Measurements from ENCODE around the gene DGKI. TPM values are rescaled to one million over a fixed set of nuclear protein-coding genes. Genes with fewer than 3 reads are reported as not detected.
"Not testable (repeated sequence)": the region's sequence is repeated elsewhere in the genome, so short reads cannot be mapped to it uniquely, and the experiment has no call there.

DGKI gene
- total RNA-seq, 1 donor from 2014 or later, result 10.1 TPM

DNA sequence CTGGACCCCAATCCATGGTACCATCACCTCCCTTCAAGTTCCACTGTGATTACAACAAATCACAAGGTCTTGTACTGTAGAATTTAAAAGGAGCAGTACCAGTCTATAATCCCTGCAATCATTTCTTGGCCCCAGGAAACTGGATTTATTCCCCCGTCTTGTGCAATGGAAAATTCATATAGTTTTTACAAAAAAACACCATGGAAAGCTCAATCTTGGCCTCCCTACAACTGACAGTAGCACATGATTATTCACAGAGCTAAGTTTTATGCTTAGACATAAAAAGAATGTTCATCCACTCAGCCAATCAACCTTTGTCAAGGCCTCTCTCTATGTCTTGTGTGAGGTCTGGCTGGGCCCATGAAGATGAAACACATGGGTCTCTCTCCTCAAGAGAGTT lies 10.2 kb downstream of the DGKI start:
- no peak for DNase-seq (ENCODE audit: low spot score)

DNA sequence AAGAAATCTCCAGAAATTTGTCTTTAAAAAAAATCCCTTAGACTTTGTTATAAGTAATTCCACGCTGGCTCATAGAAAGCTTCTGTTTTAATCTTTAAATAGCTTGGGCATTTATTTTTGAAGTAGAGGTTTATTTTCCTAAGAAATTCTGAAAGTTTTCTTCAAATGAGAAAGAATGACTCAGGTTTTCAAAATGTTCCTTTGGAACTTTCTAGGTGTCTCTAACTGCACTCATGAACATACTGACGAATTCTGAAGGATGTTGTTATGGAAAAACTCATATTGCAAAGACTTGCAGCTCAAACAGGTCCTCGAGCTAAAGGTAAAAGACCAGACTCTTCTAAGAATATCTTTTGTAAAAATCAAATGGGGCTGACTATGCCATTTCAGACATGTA lies 10.7 kb downstream of the DGKI start:
- no peak for DNase-seq (ENCODE audit: low spot score)

DNA sequence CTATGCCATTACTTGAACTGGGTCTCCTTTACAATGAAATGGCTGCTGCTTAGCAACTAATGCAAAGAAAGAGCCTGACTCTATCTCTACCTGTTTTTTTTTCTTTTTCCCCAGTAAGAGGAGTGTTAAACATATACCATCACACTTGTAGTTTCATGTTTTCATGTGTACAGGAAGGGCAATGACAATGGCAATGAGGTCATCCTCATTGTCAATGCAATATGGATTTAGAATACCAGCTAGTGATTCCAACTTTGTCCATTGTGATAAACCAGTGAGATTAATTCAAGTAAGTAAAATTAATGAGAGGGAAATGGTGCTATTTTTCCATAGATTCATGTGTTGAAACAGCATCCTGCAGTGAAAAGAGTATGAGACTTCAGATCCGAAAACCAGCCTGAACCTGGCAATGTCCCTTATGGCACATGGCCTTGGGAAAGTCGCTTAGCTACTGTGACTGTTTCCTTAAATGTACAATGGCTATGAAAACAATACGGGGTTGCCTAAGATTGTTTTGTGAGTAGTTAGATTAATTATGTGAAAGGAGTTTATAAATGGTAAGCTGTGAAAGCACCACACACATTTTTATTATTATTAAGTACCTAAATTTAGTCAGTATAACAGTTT lies 11.2 kb downstream of the DGKI start:
- DNase-seq (ENCODE audit: low spot score), result no peak

DNA sequence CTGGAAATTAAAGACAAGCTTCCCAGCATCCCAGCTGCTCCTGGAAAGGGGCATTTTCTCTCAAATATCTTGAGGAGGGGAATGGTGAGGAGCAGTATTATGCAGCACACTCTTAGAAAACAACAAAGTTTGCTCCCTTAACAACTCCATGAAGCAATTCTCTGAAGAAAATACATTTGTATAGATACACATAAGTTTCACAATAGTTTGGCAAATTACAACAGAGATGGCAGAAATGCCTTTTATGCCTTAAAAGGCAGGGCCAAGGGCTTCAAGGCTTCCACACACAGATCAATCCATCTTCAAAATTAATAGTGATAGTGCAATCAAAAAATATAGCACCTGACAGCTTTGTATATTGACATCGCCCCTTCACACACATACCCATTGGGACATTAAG lies 12.2 kb downstream of the DGKI start:
- no peak for DNase-seq (ENCODE audit: low spot score)

DNA sequence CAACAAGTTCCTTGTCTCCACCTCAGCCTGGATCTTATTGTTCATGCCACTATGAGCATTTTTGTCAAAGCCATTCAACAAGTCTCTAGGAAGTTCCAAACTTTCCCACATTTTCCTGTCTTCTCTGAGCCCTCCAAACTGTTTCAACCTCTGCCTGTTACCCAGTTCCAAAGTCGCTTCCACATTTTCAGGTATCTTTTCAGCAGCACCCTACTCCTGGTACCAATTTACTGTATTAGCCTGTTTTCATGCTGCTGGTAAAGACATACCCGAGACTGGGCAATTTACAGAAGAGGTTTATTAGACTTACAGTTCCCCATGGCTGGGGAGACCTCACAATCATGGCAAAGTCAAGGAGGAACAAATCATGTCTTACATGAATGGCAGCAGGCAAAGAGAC lies 13.8 kb downstream of the DGKI start:
- not testable (repeated sequence) for DNase-seq (ENCODE audit: low spot score)

DNA sequence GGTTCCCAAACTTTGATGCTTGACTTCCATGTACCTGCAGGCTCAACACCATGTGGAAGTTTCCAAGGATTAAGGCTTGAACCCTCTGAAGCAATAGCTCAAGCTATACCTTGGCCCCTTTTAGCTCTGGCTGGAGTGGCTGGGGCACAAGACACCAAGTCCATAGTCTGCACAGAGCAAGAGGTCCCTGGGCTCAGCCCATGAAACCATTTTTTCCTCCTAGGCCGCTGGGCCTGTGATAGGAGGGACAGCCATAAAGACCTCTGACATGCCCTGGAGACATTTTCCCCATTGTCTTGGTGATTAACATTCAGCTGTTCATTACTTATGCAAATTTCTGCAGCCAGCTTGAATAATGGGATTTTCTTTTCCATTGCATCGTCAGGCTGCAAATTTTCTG lies 14.4 kb downstream of the DGKI start:
- DNase-seq (ENCODE audit: low spot score), result no peak

DNA sequence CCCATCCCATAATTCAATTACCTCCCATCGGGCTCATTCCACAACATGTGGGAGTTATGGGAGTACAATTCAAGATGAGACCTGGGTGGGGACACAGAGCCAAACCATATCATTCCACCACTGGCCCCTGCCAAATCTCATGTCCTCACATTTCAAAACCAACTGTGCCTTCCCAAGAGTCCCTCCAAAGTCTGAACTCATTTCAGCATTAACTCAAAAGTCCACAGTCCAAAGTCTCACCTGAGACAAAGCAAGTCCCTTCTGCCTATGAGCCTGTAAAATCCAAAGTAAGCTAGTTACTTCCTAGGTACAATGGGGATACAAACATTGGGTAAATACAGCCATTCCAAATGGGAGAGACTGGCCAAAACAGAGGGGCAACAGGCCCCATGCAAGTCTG lies 15.2 kb downstream of the DGKI start:
- not testable (repeated sequence) for DNase-seq (ENCODE audit: low spot score)

DNA sequence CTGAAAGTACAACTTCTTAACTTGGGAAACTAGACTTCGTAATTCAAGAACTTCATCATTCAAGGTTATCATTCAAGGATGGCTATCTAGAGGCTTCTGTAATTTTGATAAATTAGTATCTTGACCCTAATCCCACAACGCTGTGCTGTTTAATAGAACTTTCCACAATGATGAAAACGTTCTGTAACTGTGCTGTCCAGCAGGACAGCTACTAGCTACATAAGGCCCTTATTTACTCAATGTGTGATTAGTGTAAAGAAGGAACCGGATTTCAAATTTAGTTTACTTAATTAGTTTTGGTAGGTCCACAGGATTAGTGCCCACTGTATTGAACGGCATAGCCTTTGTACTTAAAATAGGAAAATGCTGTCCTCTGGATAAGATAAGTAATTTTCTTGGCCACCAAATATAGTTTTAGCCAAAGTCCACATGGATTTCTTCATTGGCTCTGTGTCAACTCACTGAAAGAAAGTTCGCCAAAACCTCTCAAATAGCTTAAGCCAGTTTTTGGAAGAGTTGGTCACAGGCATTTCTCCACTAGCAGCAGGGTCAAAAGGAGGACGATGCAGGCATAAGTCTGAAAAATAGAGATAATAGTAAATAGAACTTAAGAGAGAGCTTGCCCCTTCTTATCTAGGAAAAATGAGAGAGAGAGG lies 17.3 kb downstream of the DGKI start:
- no peak for DNase-seq (ENCODE audit: low spot score)

DNA sequence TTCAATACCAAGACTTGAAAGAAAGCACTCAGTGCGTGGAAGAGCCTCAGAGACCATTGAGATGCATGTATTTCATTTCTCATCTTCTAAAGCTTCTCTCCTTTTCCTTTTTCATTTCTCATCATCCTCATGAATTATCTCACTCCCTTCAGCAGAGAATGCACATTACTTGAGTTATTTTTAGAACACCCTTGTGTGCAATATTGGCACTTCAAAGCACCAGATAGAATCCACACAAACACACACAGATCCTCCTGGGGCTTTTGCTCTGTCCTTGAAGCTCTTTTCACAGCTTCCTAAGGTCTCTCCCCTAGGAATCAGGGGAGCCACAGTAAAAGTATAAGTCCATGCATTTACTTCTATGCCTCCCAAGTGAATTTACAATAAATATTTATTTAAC lies 18.3 kb downstream of the DGKI start:
- DNase-seq (ENCODE audit: low spot score), result no peak

DNA sequence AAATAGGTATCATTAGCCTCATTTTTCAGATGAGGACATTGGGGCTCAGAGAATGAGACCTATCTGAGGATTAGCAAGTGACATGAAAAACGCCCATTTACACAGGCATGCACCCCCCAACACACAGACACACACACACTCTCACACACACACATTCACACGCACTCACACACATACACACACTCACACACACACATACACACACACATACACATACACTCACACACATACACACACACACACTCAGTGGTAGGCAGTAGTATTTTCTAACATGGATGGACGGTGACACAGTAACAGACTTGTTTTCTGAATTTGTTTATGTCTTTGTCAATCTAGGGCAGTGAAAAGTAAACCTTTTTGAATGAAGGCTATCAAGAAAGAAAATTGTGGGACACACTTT lies 21.3 kb downstream of the DGKI start:
- DNase-seq (ENCODE audit: low spot score), result no peak

DNA sequence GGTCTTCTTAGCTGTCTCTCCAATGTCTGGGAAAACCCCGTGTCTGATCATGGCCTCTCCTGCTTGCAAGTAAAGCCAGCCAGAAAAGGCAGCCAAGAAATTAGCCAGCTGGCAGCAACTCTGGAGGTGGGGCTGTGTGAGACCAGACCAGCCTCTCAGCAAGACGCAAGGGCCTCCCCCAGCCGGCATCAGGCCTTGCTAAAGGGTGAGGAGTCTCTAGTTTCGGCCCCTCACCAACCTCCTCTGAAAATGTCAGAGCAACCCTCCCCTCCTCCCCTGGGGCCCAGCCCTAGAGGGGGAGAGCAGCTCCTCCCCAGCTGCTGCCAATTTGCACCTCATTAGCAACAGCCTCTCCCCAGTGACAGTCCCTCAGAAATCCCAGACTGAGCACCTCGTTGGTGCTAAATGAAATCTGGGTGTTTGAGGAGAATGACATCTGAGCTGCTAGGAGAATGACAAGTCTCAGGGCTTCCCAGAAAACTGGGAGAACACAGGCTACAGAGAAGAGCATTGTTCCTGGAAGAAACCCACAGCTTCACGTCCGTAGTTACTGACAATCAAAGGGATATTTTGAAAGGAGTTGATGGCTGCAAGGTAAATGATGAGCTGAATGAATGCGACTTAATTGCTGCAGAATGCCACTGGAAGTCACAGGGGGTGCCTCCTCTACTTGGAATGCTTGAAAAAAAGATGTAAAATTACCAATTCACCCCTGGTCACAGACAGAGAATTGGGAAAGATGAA lies 25.9 kb downstream of the DGKI start:
- DNase-seq (ENCODE audit: low spot score), result no peak

DNA sequence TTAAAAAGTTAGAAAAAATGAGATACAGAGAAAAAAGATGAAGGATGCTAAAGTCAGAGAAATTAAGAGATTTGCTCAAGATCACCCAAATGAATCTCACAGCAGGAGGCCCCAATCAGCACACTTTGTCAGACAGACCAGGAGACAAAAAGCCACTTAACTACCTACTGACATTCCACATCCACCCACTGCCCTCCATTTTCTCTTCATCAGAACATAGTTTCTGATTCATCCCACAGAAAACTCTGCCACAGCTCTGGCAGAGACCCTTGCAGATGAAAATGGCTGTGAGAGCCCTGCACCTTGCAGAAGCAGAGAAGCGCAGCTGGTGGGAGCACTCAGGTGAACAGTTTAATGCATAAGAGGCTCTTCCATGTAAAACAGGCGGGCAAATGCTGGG lies 26.6 kb downstream of the DGKI start:
- DNase-seq (ENCODE audit: low spot score), result no peak

DNA sequence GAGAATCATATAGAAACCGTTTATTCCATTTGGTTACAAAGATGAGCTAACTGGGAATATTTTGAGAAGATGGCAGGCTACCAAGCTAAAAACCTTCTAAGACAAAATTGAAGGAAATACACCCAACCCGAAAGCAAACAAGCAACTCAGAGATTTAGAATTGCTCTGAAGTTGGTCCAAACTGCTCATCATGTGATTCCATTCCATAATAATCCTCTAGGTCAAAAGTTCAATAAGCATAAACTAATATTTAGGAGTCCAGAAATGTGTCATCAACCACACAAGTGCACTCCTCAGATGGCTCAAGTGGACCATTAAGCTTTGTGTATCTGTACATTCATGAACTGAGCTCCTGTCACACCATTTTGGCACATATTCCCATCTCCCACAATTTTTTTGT lies 28.7 kb downstream of the DGKI start:
- DNase-seq (ENCODE audit: low spot score), result no peak

DNA sequence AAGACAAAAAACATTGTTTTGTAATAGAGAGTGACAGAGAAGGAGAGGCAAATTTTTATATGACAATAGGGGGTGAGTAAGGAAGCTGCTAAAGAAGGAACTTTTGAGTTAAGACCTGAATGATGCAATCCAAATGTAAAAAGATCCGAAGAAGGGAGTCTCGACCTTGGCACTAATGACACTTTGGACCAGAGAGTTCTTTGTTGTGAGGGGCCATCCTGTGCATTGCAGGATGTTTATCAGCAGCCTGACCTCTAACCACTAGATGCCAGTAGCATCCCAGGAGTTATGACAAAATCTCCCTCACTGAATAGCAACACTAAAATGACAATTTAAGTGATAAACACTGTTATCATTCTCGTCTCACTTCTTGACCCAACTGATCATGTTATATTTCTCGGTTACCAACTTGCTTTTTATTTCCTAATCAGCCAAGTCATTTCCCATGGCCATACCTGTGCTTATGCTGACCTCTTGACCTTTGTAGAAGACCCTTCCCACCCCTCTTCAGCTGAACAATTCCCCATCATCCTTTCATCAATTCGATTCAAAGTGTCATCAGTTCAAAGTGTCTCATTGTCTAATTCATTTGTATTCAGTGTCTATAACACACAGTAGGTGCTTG lies 30.0 kb downstream of the DGKI start:
- DNase-seq (ENCODE audit: low spot score), result no peak

DNA sequence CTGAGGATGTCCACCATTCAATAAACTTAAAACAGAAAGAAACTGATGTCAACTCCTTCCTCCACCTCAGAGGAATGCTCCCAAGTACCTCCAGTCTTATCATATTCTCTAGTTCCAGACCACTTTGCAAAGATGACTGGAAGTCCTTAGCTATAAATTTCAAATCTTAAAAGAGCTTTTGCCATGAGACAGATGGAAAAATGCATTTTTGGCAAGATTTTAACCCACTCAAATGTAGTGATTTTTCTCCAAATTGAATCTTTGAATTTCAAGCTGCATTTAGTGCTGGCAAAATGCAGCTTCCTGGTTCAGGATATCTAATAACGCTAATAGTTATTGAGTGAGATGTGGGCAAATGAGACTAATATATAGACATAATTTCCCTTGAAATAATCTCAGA lies 33.2 kb downstream of the DGKI start:
- DNase-seq (ENCODE audit: low spot score), result no peak

DNA sequence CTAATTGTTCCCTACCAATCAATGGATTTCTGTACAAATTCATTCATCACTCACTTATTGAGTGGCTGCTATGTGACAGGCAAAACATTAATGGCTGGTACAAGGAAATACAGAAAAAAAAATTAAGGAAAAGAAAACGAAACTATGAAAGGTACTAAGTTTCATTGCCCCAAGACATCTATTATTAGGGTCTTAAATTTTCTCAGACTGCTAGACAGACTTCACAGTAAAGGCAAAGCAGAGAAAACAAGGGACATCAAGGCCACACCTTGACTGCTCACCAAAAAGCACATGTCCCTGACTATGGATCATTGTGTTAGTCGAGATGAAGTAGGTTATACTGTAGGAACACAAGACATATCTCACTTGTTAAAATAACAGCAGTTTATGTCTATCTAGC lies 36.5 kb downstream of the DGKI start:
- no peak for DNase-seq (ENCODE audit: low spot score)

DNA sequence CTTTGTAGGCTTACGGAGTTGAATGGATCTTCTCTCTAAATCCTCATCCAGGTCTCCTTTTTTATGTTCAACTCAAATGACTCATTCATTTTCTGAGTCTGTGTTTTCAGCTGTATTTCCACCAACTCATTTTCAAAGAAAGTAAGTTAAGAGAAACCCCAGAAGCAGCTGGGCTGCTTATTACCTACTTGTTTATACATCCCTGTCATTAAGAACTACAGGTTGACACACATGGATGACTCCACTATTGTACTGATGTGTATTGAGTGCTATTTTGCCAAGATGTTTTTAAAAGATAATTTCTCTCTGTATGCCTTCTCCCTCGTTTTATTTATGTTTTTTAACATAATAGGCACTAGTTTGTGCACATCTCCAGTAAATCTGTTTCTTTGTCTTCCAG lies 41.9 kb downstream of the DGKI start:
- DNase-seq (ENCODE audit: low spot score), result no peak

DNA sequence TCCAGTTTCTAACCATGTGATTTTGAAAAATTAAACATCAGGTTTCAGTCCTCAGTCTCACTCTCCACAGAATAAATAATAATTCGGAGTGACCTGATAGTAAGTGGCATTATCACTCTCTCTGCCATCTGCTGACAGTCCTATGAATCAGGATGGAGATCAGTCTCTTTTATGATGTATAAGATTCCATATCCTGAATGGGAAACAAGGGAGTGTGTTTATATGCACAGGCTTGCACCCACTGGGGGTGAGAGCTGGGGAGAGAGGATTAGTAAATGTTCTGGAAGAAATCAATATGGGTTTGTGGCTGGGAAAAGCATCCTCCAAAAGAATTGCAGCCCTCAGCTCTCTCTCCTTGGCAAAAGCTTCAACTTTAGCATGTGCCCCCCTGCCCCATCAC lies 45.3 kb downstream of the DGKI start:
- no peak for DNase-seq (ENCODE audit: low spot score)

DNA sequence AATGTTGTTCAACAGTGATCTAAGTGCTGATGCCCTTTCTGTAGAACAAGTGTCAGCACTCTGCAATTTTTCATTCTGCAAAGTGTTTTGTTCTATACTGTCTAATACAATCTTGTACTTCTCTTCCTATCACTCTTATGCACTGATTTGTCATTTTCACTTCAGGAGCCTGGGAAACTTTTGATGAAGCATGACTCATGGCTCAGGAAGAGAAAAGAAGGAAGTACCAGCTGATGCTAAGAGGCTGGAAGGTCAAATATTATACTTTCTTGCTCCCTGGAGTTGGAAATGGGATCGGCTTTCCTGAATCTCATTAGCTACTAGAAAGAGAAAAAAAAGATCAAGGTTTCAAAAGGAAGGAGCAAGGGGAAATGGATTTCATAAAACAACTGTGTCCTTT lies 45.8 kb downstream of the DGKI start:
- DNase-seq (ENCODE audit: low spot score), result no peak

DNA sequence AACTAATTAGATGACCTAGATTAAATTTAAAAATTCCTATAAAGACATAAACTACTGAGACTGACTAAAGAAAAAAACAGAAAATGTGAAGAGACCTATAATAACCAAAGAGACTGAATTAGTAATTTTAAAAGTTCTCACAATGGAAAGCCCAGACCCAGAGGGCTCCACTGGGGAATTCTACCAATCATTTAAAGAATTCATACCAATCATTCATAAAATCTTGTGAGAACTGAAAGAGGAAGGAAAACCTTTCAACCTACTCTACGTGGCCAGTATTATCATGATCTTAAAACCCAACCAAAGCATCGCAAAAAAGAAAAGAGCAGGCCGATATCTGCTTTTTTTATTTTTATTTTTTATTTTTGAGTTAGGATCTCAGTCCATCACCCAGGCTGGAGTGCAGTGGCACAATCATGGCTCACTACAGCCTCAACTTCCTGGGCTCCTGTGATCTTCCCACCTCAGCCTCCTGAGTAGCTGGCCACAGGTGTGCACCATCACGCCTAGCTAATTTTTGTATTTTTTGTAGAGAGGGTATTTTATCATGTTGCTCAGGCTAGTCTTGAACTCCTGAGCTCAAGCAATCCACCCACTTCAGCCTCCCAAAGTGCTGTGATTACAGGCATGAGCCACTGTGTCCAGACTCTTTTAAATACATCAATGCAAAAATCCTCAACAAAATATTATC lies 48.6 kb downstream of the DGKI start:
- no peak for DNase-seq (ENCODE audit: low spot score)

DNA sequence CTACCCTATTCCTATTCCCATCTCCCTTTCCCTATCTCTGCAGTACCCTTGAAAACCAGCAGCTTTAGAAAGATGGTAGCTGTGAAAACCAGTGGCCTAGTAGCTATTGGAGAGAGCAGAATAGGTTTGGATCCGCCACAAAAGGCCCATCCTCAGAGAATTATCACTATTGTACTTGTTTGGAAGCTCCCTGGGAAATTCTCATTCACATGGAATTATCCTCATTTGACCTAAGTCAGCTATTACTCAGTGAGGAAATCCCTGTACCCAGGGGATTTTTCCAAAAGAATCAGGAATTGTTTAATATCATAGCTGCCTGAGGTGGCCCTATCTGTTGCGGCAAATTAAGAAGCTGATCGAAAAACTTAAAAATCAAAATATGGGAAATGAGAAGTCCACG lies 51.6 kb downstream of the DGKI start:
- no peak for DNase-seq (ENCODE audit: low spot score)

DNA sequence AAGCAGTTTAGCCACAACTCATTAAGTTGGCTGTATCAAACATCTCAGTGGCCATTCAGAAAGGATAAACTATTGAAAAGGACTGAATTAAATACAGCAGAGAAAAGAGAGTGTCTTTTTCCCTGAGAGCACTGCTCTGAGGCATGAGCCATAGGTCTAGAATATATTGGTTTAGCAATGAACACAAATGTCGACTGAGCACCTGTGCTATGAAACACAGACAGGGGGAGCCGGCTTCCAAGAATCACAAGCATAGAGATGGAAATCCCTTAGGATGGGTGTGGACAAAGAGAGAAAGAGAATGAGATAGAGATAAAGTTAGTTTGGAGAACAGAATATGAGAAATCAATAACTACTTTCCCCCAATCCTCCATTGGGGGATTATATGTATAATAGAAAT lies 54.8 kb downstream of the DGKI start:
- no peak for DNase-seq (ENCODE audit: low spot score)

Measured in mesenteric fat pad (tissue), 1 donor.